GM10266 (cell line): Measurements from ENCODE around the gene CRIP3.

ENCODE experiments used
- DNase-seq: peaks from one replicate; pipeline ENCODE4 v3.0.0; 2012; ENCODE audit errors: extremely low spot score
- TF ChIP-seq, protein P1 (sequence below): IDR thresholded peaks from 2 replicates; pipeline ENCODE4 v1.5.1; 2012; ENCODE audit warnings: mild to moderate bottlenecking, low read depth; ENCODE audit not compliant: control insufficient read depth, insufficient read depth; ENCODE audit errors: missing control alignments

Gene CRIP3

DNA sequence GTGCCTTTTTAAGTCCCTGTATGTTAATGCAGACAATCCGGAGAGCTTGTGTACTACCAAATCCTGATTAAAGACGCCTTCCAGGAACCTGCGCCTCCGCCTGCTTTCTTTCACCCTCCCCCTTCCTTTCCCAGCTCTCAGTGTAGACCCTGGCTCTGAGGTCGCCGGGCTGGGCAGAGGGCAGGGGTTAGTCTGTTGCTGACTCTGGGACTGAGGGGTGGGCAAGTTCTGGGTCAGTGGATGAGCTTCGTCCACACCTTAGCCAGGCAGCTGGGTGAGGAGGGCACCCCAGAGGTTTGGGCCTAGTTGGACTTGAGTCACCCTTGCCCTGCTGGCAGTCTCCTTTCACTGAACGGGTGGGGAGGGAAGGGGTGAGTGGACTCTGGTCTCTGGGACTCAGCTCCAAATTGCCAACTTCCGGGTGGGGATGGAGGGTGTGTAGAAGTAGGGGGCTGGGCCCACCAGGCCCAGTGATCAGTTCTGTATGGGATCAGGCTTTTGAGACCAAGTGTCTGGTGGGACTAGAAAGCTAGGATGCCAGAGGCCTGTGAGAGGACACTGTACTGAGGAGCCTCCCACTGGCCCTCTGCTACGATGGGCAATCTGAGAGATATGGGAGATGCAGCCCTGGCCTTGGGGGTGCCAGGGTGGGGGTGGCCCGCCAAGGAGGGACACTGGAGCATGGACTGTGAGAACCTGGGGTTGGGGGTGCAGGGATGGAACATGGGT is 31.9 kb downstream of the CRIP3 start:
- TF ChIP-seq, protein P1, sequence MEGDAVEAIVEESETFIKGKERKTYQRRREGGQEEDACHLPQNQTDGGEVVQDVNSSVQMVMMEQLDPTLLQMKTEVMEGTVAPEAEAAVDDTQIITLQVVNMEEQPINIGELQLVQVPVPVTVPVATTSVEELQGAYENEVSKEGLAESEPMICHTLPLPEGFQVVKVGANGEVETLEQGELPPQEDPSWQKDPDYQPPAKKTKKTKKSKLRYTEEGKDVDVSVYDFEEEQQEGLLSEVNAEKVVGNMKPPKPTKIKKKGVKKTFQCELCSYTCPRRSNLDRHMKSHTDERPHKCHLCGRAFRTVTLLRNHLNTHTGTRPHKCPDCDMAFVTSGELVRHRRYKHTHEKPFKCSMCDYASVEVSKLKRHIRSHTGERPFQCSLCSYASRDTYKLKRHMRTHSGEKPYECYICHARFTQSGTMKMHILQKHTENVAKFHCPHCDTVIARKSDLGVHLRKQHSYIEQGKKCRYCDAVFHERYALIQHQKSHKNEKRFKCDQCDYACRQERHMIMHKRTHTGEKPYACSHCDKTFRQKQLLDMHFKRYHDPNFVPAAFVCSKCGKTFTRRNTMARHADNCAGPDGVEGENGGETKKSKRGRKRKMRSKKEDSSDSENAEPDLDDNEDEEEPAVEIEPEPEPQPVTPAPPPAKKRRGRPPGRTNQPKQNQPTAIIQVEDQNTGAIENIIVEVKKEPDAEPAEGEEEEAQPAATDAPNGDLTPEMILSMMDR: no peak
- no peak for DNase-seq

DNA sequence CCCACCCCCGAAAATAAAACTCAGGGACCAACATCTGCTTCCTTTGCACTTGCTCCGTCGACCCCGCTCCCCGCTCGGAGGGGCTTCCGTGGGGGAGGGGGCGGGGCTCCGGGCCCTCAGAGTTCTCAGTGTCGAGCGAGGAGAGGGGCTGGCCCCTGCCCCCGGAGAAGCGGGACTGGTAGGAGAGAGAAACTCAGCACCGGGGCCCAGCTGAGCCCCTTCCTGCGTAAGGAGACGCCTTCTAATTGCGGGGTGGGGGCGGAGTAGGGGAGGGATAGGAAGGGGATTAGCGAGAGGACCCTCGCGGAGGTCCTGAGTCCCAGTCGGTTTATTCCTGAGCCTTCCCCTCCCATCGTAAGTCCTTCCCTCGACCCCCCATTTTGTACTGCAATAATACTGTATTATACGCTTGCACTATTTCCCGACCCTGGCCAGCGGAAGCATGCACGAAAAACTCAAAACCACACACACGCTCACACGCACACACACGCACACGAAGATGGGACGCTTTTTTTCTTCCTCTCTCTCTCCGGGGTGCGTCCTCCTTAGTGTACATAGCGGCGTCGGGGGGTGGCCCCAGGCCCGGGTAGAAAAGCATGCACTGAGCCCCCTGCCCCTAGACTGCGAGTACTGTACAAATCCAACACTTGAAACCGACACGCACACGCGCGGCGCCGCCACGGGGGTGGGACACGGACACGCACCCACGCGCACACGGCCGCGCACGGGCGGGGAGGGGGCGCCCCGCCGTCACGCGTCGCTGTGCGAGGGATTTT is 32.6 kb downstream of the CRIP3 start:
- DNase-seq: peak; percentile 71
- TF ChIP-seq, protein P1: no peak

DNA sequence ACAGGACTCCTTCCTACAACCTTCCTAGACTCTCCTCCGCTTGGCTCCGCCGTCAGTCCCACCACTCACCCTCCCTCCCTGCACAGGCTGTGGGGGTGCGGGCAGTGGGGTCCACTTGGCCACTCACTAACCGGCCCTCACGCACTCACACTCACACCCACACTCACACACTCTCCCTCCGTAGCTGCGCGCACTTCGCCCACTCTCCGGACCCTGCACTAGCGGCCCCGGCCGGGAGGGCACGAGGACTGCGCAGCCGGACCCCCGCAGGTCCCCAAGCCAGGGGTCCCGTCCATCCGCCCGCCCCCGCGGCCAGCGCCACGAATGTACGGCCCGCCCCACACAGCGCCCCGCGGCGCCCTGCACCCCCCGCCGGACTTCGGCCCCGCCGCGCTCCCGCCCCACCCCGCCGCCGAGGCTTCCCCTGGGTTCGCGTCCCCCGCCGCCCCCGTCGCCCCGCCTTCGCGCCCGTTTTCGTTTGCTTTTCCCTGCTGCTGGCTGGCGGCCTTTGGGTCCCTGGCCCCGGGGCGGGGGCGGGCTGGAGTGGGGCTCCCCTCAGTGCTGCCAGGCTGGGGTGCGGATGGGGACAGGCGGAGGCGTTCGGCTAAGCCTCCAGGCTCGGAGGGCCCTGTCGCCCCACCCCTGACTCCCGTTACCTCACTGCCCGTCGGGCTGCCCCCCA is 33.6 kb downstream of the CRIP3 start:
- peak; percentile 77 for DNase-seq
- TF ChIP-seq, protein P1: no peak

DNA sequence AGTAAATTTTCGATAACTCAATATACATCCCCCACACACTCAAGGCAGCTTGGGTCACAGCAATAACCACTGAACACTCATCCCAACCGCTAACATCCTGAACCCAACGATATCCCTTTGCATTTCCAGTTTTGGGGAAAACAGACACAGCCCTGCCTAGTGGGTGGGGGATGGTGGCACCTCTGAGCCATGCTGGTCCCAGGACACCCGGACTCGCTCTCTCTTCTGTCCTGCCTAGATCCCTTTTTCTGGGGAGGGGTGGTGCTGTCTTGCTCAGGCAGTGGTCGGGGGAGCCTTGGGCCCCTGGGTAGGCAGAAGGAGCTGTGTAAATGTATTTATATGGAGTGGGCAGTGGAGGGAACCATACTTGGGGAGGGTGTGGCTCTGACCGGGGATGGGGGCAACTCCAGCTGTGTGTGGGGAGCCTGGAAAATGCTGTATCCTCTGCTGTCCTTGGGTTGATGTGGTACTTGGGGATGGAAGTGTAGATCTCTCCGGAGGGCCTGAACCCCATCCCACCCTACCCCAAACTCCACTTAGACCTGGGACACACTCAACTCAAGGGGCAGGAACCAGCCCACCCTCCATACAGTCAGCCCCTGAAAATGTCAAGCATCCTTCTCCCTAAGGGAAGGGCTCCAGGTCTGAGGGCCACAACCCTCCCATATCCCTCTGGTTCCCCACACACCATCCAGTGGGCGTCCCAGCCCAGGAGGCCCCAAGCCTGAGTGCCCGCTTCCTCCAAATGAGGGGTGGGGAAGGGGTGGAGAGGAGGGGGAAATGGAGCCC is 34.3 kb downstream of the CRIP3 start:
- TF ChIP-seq, protein P1: no peak
- DNase-seq: no peak

DNA sequence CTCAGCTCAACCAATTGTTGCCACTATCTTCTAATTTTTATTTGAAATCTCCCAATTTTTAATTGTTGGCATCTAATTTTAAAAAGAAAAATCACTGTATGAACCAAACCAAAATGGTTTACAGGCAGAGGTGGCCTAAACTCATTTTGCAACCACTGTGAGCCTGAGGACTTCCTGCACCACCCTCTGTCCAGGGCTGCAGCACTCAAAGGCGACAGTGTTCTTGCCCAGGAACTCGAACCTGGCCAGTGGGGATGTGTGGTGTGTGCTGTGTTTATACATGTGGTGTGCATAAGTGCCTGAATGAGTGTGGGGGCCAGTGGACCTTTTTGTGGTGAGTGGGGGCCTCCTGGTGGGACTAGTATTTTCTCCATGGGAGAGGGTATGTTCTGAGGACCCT is 34.9 kb downstream of the CRIP3 start:
- TF ChIP-seq, protein P1: no peak
- no peak for DNase-seq

DNA sequence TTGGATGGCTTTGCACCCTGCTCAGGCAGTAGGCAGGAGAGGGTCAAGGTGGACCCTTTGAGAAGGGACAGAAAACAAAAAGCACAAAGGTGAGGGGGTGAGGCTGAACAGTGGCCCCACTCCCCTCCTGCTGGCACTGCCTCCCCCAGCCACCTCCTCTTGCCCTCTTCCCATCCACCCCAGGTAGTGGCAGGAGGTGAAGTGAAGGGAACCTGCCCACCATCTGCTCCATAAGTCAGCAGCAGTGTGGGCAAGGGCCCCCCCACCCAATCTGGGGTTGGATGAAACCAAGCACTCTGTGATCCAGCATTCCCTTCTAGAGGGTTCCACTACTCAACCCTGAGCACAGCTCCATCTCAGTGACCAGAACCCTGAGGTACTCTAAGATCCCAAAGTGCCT is 36.7 kb downstream of the CRIP3 start:
- TF ChIP-seq, protein P1: no peak
- DNase-seq: no peak
